Measurements from ENCODE around the gene GORASP2.

Gene GORASP2

DNA sequence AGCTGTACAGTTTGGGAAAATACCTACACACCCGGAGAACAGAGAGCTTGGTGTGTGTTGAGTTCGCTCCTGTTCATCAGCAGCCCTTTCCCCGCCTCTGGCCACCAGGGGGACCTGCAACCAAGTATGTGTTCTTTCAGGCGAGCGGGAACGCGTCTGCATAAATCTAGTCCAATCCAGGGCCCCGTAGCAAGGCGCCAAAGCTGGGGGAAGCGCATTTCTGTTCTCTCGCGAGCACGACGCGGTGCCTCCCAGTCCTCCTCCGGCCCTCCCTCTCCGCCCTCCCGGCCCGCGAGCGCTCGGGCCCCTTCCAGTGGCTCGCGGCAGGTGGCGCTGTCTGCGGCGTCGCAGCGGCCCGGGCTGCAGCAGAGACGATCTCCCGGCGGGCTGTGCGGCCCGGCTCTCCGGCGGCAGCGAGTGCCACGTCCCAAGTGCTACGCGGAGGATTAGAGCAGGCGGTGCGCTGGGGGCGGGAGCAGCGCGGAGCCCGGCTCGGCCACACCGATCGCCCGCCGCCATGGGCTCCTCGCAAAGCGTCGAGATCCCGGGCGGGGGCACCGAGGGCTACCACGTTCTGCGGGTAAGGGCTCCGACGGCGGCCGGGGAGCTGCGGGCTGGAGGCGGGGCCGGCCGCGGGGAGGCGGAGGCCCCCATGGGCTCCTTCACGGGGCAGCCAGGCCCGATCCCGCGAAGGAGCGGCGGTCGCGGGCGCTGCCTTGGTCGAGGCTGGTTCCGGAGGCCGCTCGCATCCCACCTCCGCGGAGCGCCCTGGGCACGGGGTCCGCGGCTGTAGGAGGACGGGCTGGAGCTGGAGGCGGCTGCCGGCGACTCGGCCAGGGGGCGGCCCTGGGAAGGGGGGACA lies at the start of gene GORASP2:
Gene GORASP2 (plus strand): TSS at position 430 of the 862 bp plus-strand sequence. CDS start 88 bp downstream, at position 518.
- no peak for TF ChIP-seq TOX (CRISPR knock-in tag; IDR thresholded peaks at IDR 0.05; ENCODE audit: borderline replicate concordance)
- no peak for TF ChIP-seq ISL1 (CRISPR knock-in tag; IDR thresholded peaks at IDR 0.05)
- TF ChIP-seq RARB (CRISPR knock-in tag; IDR thresholded peaks at IDR 0.05) = no peak
- 0 out of 2 replicates have a peak, but pooled peaks have one; percentile 26 for TF ChIP-seq ZFP3 (CRISPR knock-in tag; IDR thresholded peaks at IDR 0.05)

DNA sequence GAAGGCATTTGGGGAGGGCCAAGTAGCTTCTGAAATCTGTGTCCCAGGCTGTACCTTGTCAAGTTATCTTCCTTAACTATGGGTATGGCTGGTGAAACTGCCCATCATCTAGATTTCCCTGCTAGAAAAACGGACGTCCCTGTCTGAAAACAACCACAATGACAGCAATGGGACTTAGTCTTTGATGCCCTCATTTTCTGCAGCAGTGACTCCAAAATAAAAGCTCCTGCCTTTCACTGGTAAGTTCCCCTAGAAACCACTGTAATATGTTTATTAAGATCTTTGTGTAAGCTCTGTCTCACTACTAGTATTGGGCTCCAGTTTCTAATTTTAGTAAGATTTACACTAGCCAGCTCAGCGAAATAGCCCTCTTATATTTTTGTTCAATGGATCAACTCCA lies 47.2 kb upstream of the GORASP2 start:
- no peak for ATAC-seq
- TF ChIP-seq, protein P1, sequence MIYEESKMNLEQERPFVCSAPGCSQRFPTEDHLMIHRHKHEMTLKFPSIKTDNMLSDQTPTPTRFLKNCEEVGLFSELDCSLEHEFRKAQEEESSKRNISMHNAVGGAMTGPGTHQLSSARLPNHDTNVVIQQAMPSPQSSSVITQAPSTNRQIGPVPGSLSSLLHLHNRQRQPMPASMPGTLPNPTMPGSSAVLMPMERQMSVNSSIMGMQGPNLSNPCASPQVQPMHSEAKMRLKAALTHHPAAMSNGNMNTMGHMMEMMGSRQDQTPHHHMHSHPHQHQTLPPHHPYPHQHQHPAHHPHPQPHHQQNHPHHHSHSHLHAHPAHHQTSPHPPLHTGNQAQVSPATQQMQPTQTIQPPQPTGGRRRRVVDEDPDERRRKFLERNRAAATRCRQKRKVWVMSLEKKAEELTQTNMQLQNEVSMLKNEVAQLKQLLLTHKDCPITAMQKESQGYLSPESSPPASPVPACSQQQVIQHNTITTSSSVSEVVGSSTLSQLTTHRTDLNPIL (CRISPR knock-in tag; IDR thresholded peaks at IDR 0.05; ENCODE audit: low read depth) = no peak
- TF ChIP-seq GLIS3 (CRISPR knock-in tag; IDR thresholded peaks at IDR 0.05) (no peak), ZC3H10 (CRISPR knock-in tag; IDR thresholded peaks at IDR 0.05) (no peak), TCF4 (CRISPR knock-in tag; IDR thresholded peaks at IDR 0.05; ENCODE audit: borderline replicate concordance) (no peak), CSDC2 (CRISPR knock-in tag; IDR thresholded peaks at IDR 0.05) (no peak), ZNF565 (CRISPR knock-in tag; conservative IDR thresholded peaks at IDR 0.05; ENCODE audit: low read depth) (no peak), SNAI2 (CRISPR knock-in tag; IDR thresholded peaks at IDR 0.05) (no peak), RARB (CRISPR knock-in tag; IDR thresholded peaks at IDR 0.05) (no peak), PPARA (CRISPR knock-in tag; IDR thresholded peaks at IDR 0.05; ENCODE audit: borderline replicate concordance) (no peak), OSR1 (CRISPR knock-in tag; IDR thresholded peaks at IDR 0.05) (no peak)
- TF ChIP-seq, protein P2, sequence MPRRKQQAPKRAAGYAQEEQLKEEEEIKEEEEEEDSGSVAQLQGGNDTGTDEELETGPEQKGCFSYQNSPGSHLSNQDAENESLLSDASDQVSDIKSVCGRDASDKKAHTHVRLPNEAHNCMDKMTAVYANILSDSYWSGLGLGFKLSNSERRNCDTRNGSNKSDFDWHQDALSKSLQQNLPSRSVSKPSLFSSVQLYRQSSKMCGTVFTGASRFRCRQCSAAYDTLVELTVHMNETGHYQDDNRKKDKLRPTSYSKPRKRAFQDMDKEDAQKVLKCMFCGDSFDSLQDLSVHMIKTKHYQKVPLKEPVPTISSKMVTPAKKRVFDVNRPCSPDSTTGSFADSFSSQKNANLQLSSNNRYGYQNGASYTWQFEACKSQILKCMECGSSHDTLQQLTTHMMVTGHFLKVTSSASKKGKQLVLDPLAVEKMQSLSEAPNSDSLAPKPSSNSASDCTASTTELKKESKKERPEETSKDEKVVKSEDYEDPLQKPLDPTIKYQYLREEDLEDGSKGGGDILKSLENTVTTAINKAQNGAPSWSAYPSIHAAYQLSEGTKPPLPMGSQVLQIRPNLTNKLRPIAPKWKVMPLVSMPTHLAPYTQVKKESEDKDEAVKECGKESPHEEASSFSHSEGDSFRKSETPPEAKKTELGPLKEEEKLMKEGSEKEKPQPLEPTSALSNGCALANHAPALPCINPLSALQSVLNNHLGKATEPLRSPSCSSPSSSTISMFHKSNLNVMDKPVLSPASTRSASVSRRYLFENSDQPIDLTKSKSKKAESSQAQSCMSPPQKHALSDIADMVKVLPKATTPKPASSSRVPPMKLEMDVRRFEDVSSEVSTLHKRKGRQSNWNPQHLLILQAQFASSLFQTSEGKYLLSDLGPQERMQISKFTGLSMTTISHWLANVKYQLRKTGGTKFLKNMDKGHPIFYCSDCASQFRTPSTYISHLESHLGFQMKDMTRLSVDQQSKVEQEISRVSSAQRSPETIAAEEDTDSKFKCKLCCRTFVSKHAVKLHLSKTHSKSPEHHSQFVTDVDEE (CRISPR knock-in tag; IDR thresholded peaks at IDR 0.05) = no peak
- TF ChIP-seq, protein P3, sequence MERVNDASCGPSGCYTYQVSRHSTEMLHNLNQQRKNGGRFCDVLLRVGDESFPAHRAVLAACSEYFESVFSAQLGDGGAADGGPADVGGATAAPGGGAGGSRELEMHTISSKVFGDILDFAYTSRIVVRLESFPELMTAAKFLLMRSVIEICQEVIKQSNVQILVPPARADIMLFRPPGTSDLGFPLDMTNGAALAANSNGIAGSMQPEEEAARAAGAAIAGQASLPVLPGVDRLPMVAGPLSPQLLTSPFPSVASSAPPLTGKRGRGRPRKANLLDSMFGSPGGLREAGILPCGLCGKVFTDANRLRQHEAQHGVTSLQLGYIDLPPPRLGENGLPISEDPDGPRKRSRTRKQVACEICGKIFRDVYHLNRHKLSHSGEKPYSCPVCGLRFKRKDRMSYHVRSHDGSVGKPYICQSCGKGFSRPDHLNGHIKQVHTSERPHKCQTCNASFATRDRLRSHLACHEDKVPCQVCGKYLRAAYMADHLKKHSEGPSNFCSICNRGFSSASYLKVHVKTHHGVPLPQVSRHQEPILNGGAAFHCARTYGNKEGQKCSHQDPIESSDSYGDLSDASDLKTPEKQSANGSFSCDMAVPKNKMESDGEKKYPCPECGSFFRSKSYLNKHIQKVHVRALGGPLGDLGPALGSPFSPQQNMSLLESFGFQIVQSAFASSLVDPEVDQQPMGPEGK (CRISPR knock-in tag; IDR thresholded peaks at IDR 0.05; ENCODE audit: borderline replicate concordance) = no peak
- TF ChIP-seq, protein P4, sequence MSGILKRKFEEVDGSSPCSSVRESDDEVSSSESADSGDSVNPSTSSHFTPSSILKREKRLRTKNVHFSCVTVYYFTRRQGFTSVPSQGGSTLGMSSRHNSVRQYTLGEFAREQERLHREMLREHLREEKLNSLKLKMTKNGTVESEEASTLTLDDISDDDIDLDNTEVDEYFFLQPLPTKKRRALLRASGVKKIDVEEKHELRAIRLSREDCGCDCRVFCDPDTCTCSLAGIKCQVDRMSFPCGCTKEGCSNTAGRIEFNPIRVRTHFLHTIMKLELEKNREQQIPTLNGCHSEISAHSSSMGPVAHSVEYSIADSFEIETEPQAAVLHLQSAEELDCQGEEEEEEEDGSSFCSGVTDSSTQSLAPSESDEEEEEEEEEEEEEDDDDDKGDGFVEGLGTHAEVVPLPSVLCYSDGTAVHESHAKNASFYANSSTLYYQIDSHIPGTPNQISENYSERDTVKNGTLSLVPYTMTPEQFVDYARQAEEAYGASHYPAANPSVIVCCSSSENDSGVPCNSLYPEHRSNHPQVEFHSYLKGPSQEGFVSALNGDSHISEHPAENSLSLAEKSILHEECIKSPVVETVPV (CRISPR knock-in tag; IDR thresholded peaks at IDR 0.05) = no peak

More for the DNA sequence above, at the start of gene GORASP2:
- ATAC-seq = peak; percentile 95

DNA sequence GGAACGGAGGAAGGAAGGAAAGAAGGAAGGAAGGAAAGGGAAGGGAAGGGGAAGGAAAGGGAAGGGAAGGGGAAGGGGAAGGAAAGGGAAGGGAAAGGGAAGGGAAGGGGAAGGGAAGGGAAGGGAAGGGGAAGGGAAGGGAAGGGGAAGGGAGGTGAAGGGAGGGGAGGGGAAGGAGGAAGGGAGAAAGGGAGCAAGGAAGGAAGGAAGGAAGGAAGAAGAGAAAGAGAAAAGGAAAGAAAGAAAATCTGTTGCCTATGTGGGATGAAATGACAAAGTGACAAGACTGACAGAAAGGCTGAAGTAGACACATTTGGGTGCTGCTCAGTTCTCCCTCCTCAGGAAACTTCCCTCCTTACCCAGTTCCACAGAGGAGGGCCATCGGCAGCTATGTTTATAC lies 46.3 kb upstream of the GORASP2 start:
- TF ChIP-seq ZFP30 (CRISPR knock-in tag; IDR thresholded peaks at IDR 0.05) = no peak
- no peak for TF ChIP-seq BACH2 (CRISPR knock-in tag; IDR thresholded peaks at IDR 0.05; ENCODE audit: borderline replicate concordance)
- TF ChIP-seq ZNF565 (CRISPR knock-in tag; conservative IDR thresholded peaks at IDR 0.05; ENCODE audit: low read depth) = no peak
- no peak for ATAC-seq

DNA sequence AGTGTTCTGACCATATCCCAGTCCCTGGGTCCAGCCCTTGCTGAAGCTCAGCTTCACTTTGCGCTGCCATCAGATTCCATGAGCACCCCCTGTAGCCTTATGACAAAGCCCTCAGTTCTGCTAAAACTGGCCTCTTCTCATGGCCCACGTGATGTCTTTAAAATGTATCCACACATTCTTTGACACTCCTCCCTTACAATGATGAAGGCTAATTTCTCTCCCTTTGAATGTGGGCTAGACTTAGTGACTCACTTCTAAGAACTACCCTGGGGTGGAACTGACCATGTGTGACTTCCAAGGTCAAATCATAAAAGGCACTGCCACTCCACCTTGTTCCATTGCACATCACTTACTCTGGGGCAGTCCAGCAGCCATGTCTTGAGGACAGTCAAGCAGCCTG lies 45.4 kb upstream of the GORASP2 start:
- ATAC-seq = no peak
- TF ChIP-seq ISL1 (CRISPR knock-in tag; IDR thresholded peaks at IDR 0.05) (no peak), TCF4 (CRISPR knock-in tag; IDR thresholded peaks at IDR 0.05; ENCODE audit: borderline replicate concordance) (no peak), BACH2 (CRISPR knock-in tag; IDR thresholded peaks at IDR 0.05; ENCODE audit: borderline replicate concordance) (no peak), OSR1 (CRISPR knock-in tag; IDR thresholded peaks at IDR 0.05) (no peak), ARNTL (CRISPR knock-in tag; IDR thresholded peaks at IDR 0.05; ENCODE audit: borderline replicate concordance, low read depth) (no peak), SNAI2 (CRISPR knock-in tag; IDR thresholded peaks at IDR 0.05) (no peak), ZC3H10 (CRISPR knock-in tag; IDR thresholded peaks at IDR 0.05) (no peak), PPARA (CRISPR knock-in tag; IDR thresholded peaks at IDR 0.05; ENCODE audit: borderline replicate concordance) (no peak), TOX (CRISPR knock-in tag; IDR thresholded peaks at IDR 0.05; ENCODE audit: borderline replicate concordance) (no peak), GLIS3 (CRISPR knock-in tag; IDR thresholded peaks at IDR 0.05) (no peak), RARB (CRISPR knock-in tag; IDR thresholded peaks at IDR 0.05) (no peak), ZNF8 (CRISPR knock-in tag; IDR thresholded peaks at IDR 0.05) (no peak)
- TF ChIP-seq, protein P1 (CRISPR knock-in tag; IDR thresholded peaks at IDR 0.05; ENCODE audit: low read depth) = no peak
- TF ChIP-seq, protein P4 (CRISPR knock-in tag; IDR thresholded peaks at IDR 0.05) = no peak
- TF ChIP-seq, protein P2 (CRISPR knock-in tag; IDR thresholded peaks at IDR 0.05) = no peak
